Inferior parietal cortex (tissue), 1 donor: Measurements from ENCODE around the gene CYFIP1.

ENCODE experiments used
- DNase-seq: peaks from one replicate; pipeline ENCODE4 v3.0.0-alpha.2; 2016; ENCODE audit errors: extremely low spot score

Gene CYFIP1

DNA sequence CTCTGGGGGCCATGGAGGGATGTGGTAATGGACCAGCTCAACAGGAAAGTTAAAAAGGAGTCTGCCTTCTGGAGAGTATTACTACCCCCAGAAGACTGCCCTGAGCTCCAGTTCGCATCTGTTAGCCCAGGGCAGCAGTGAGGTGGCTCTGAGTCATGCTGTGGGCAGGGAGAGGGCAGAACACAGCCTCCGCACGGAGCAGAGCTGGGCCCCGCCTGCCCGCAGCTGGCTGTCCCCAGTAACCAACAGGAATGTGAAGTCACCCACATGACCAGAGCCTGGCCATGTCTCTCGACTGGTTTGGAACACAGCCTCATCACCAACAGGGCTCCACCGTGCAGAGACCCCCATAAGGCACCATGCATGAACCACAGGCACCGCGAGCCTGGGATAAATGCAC, 62.1 kb downstream of the CYFIP1 start:
- no peak for DNase-seq

DNA sequence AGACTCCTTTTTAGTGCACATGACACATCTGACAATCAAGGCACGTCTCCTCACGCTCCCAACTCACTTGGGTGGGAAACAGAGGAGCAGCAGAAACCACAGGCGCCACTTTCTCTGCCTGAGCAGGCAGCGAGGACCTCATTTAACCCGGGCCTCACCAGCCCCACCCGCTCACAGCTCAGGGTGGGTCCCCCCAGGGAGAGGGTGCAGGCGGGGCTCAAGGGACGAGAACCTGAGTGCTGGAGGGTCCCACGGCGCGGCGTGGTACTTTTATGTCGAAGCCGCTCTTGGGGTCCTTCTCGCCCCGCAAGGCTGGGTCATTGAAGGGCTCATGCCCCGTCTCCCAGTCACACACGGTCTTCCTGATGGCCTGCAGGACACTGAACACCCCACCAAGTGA, 62.6 kb downstream of the CYFIP1 start:
- no peak for DNase-seq

DNA sequence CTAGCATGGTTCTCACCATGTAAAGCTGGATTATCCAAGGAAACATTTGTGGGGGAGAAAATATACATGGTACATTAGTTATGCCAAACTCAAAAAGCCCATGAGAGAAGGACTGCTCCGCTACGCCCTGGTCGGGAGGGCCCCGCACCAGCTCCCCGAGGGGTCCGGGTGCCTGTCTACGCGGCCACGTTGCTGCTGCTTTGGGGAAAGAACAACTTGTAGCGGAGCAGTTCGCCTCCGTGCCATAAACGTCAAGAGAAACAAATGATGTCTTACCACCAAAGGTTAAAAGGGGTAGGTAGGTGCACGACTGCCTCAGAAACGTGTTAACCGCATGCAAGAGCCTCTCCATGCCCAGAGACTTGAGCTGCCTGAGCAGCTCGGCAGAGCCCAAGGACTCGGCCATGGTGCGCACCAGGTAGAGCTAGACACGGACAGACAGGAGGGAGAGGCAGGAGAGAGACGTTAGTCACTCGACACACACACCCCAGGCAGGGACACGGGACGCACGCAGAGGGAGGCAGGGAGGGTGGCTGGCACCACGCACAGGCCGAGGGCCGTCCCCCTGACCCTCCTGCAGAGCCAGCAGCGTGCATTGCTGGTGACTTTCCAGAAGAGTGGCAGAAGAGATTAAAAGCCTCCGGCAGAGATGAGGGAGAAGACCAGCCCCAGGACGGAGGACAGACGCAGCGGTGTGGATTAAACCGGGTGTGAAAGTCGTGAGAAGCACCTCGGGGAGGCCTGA, 63.4 kb downstream of the CYFIP1 start:
- DNase-seq, result no peak

DNA sequence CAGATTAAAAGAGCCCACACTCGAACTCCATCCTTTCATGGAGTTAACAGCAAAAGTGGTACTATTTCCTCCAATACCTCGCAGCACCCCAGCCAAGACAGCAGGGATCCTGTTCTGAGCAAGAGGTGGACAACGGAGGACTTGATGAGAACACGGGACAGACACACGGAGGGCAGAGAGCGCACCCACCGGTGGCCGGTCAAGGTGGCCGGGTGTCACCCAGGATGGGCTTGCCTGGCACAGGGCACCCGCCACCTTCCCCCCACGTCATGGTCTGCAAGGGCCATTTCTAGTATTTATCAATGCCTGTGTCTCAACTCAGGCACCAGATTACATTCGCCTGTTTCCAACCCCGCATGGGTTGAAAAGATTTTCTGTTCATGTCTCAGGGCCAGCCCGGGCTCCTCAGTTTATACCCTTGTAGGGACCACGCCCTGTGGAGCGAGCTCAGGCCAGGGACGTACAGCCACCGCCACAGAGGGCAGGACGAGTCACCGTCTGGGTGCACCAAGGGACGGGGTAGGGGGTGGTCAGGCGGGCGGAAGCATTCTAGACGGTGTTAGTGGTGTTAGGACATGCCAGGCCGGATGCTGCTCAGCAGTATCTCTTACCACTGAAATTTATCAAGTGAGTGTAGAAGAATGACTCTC, 64.2 kb downstream of the CYFIP1 start:
- DNase-seq, result no peak

DNA sequence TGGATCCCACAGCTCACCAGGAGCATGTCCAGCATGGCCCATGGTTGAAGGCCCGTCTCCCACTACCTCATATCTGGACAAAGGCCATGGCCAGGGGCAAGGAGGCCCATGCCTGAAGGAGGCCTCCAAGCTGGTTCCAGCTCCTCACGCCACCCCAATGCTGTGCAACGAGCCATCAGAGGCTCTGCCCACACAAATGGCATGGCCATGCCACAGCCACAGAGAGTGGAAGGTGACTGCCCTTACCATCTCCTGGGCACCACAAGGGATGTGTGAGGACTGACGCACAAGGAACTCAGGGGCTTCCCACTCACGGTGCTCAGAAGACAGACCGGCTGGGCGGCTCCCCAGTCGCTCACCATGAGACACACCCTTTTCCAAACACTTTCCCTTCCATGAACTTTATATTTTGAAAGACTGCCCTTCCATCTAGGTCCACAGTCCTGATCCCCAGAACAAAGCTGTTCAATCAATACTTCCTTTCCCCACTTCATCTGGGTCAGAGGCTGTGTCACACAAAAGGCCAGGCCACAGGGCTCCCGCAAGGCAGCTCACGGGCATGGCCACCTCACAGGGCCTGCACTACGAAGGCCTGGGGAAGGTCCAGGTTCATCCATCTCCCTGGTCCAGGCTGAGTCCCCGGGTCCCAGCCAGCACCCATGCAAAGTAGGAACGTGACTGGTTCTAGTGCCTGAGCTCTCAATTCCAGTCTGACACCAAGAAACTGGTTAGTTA, 66.4 kb downstream of the CYFIP1 start:
- no peak for DNase-seq

DNA sequence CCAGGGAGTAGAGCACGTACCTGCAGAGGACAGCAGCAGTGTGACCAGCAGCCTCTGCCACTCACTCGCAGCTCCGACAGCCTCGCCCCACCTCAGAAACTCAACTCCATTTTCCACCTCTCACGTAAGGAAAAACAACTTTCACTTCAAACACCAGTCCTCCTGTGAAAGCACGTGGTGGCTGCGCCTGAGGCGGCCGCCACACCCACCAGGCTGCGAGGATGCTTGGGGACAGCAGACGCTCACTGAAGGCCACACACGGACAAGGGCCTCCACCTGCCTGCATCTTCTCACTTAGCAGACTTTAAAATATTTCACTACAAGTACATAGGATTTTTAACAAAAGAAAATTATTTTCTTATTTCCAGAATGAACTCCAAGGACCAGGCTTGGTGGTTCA, 67.9 kb downstream of the CYFIP1 start:
- DNase-seq, result no peak

DNA sequence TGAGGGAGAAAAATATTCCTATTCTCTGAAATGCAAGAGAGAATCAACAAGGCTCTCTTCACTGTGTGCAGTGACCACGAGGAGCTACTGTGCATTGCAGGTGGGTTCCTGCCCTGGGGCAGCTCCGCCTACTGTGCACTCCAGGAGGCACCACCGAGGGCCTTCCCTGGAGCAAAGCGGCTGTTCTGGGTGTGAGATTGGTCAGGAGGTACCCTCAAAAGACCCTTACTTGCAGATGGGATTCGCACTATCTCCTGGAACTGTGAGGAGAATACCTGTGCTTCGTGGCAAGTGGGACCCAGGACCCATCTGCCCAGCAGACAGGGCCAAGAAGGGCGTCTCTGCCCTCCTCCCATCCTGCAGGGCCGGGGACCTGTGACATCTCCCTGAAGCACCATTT, 68.9 kb downstream of the CYFIP1 start:
- DNase-seq, result no peak

DNA sequence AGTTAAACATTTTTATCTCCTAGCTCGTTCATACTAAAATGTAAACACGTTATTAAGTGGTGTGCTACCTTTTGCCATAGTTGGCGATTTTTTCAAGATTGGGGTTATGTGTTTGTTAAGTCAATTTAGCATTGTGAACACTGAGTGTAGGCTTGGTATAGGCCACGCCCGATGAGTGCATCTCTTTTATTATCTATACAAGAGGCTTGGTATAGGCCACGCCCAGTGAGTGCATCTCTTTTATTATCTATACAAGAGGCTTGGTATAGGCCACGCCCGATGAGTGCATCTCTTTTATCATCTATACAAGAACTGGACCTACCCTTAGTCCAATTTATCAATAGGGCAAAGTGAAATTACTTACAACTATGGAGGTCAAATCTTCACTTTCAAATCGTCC, 71.3 kb downstream of the CYFIP1 start:
- DNase-seq, result no peak

DNA sequence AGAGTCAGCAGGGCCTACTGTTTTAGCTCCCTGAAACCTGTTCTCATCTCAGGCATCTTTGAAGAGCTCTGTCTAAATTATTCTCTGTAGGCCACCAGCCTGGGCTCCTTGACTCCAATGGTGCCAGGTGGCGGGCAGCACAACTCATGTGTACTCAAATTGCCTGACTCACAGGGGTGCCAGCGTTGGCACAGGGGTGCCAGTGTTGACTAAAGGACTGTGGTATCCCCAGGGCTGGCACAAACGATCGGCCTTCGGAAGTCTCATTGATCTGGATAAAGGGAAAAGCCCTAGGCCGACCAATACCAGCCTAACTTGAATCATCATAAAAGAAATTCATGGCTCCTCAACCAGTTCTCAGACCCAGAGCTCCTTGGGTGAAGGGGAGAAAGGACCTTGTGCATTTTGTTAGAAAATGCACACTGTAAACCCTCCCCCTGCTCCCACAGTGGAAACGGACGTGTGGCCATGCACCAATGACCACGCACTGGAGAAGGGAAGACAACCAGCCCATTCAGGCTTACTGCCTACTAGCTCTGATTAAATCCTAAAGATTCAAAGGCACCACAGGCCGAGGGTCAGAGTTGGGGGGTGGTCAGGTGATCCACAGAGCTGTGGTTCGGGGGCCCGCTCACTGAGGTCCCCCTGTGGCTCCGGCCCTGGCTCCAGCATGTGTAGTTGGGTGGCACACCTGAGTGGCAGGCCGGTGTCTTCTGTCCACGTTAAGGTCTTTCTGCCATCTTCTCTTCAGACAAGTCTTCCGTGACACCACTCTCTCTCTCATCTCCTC, 72.8 kb downstream of the CYFIP1 start:
- no peak for DNase-seq

DNA sequence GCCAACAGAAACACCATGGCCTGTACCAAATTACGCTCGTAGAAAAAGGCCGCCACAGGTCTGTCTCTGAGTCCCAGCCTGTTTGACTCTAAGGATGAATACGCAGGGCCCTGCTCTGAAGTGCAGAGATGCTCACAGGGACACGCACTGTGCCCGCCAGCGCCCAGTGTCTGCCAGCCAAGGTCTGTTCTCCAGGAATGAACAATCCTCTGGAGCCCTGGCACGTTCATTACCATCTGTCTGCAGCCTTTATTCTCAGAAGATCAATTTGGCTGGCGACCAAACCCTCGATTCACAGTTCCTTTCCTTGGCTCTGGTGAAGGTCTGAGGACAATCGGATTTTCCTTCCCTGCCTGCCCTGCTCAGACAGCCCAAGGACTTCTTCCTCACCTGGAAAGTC, 75.4 kb downstream of the CYFIP1 start:
- peak; percentile 22 for DNase-seq

DNA sequence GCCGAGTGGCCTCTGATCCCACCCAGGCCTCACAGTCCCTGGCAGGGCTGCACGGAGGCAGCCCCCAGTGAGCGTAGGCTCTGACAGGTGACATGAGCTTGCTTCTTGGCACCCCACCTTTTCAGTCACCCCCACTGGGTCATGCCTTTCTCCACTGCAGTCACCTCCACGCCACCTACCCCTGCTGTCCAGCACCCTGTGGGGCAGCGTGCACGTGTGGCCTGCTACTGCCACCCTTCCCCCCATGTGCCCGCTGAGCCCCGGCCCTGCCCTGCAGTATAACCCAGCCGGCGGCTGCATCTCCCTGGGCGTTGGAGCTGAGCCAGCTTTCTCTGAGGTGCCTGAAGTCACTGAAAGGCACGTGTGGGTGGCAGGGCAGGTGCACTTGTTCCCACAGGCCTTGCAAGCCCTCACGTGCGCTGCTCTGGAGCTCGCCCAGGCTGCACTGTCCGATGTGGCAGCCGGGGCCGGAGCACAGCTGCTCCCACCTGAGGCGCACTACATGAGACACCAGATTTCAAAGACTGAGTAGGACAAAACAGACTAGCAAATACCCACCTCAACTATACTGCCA, 76.1 kb downstream of the CYFIP1 start:
- no peak for DNase-seq

DNA sequence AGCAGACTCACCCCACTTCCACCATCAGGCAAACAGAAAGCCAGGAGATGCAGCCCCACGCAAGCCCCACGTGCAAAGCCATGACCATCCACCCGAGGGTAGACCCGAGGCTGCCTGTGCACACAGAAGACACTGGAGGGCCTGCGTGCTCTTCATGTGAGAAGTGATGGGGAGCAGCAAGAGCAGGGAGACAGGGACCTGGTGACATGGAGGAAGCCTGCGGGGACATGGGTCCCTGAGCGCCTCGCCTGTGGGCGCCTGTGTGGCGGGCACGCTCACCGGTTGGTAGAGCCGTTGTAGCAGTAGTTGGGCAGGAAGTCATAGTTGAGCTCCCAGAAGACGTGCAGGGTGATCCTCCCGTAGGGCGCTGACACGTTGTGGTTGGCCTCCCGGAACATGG, 76.7 kb downstream of the CYFIP1 start:
- no peak for DNase-seq

DNA sequence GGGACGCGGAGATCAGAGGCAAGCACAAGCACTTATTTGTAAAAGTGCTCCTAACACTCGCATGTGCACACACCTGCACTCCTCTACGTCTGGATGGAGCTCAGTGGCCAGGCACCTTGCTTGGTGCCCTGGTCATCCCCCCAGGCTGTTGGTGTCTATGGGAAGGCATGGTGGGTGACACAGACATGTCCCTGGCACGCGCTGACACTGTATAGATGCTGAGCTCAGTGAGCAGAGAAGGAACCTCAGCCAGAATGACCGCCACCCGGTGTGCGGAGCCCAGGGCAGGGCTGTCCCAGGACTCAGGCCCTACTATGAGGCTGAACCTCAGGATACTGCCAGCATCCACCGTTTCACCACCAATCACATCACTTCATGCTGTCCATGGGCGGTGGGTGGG, 77.2 kb downstream of the CYFIP1 start:
- no peak for DNase-seq

DNA sequence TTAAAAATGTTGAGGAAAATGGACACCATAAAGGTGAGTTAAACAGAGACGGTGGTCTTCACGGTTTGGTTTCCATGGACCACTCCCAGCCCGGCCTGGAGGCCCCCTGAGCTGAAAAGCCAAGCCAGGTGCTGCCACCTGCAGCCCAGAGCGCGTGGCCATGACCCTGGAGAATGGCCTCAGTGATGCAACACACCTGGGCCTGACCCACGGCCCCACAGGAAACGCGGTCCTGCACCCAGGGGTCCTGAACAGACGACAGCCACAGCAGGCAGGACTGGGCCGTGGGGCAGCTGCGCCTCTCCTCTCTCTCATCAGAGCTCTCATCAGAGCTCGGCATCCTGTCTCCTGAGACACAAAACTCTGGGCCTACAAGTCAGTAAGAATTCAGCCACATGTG, 77.6 kb downstream of the CYFIP1 start:
- no peak for DNase-seq

DNA sequence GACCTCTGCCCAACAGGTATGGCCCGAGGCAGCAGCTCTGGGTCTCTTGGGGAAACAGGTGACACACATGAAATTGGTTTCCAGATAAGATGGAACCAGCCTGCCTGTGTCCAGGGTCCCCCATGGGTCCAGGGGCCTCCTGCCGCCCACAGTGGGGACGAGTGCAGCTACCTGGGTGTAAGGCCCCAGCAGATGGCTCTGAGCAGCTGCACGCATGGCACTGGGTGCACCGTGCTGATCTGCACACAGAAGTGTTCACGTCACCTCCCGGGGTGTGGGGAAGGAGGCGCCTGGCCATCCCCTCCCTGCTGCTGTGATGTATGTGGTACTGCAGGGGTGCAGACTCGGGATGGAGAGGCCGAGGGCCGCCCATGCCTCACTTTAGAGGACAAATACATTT, 78.1 kb downstream of the CYFIP1 start:
- no peak for DNase-seq

DNA sequence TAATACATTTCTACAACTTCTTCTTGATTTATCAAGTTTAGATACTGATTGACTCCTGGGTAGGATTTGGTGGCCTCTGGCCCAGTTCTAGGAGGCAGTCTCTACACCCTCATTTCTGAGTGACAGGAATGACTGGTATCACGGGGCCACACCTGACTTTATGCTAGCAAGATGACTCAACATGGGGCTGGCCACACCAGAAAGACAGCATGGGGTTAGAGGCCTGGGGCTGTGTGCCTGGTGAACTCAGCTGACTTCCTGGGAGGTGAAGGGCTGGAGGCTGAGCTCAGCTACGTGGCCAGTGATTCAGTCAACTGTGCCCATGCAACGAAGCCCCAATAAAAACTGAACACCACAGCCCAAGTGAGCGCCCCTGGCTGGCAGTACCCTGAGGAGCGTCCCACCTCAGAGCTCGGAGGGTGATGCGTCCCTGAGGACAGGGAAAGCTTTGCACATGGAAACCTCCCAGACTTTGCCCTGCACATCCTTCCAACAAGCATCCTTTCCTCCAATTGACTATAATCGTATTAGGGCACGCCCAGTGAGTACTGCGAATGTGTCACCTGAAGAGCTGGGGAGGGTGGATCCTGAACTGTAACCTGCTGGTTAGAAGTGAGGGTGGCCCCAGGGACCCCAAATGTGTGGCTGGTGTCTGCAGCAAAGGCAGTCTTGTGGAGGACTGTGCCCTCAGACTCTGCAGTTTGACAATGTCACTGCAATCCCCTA, 84.5 kb downstream of the CYFIP1 start:
- DNase-seq, result no peak

DNA sequence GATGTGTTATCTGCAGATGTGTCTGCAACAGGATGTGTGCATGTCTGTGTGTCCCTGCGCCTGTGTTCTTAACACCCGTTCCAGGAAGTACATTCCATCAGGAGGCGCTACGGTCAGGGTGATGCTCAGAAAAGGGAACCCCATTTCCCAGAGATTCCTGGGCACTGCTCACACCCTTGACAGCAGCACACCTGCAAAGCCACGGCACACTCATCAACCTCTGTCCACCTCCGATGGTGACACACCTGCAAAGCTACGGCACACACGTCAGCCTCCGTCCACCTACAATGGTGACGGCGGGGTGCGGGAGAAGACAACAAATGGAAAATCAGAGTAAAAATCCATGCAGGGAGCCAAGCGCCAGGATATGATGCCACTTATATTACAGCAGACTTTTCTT, 86.3 kb downstream of the CYFIP1 start:
- DNase-seq, result no peak

DNA sequence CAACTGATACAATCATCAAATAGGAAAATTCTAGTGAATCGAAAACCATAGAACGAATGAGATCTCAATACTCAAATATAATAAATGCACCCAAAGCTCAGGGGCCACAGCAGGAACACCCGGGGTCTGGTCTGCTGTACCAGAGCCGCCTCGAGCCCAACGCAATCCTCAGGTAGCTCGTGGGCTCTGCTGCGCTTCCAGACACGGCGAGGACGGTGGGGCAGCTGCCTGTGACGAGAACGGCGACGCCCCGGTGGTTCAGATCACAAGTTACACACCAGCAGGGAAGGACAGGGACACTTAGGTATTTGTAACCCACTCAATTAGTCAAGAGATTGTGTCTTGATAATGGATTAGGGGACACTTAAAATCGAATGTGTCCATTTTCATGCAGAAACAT, 87.1 kb downstream of the CYFIP1 start:
- no peak for DNase-seq

DNA sequence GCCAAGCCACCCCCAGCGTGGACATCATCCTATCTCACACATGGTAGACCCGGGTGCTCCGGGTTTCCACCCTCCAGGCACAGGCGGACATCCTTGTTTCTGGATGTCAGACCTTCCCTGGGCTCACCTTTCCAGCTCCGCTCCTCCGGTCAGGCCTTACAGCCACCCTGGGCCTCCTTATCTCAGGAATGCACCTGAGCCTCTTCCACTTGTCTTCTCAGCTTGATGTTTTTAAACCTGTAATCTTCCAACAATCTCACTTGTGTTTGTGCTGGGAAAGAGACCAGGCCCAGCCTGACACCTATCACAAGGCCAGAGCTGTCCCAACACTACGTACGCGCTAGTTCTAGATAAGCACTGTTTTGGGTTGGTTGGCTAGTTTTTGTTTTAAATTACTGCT, 87.8 kb downstream of the CYFIP1 start:
- no peak for DNase-seq

DNA sequence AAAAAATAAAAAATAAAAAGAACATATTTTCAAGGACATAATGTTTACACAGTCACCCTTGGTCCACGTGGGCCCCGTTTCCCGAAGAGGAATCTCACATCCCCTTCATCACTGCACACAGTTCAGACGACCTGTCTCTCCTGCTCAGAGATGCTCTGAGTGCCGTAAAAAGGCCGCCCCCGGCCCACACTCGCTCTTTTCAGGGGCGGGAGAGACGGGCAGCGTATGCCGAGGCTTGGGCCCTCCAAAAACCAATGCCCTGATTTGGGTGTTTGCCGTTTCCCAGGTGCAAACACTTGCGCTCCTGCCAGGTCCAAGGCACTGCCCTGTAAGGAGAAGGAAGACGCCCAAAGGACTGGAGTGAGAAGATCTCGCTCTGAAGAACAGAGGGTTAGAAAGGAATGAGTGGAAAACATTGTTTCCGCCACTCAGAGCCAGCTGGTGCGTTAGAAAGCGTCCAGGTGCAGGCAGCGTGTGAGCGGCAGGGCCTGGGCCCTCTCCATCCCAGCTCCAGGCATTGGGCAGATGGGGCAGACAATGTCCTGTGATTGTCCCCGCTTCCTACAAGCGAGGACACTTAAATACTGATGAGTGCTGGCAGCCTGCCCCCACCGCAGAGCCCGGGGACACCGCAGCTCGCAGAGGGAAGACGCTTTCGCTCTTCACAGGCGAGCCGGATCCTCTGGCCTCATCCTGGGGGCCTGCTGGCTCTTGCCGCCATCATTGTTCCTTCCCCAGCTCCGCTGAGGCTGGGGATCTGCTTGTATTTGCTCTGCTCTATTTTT, 88.5 kb downstream of the CYFIP1 start:
- no peak for DNase-seq
